ENCODE results near the gene PTPRM.

Gene PTPRM

GRCh38 chr18:8296886-8297616 is 729.9 kb downstream of the PTPRM start:
- in situ Hi-C loops (cut with MboI; ENCODE audit: low sequenced_read_pairs): no loop called here

- in situ Hi-C loops (cut with MboI; ENCODE audit: low sequenced_read_pairs): no loop called here
These were observed 731.1 kb downstream of the PTPRM start for GRCh38 chr18:8298186-8298585.

GRCh38 chr18:8299054-8299980 is 732.2 kb downstream of the PTPRM start:
- in situ Hi-C loops (cut with MboI; ENCODE audit: low sequenced_read_pairs): no loop called here

- in situ Hi-C loops (cut with MboI; ENCODE audit: low sequenced_read_pairs): no loop called here
These were observed 733.8 kb downstream of the PTPRM start for GRCh38 chr18:8300751-8301410.

- in situ Hi-C loops (cut with MboI; ENCODE audit: low sequenced_read_pairs): no loop called here
These were observed 734.5 kb downstream of the PTPRM start for GRCh38 chr18:8301427-8302172.

GRCh38 chr18:8303151-8303755 is 736.1 kb downstream of the PTPRM start:
- in situ Hi-C loops (cut with MboI; ENCODE audit: low sequenced_read_pairs): no loop called here

- in situ Hi-C loops (cut with MboI; ENCODE audit: low sequenced_read_pairs): no loop called here
These were observed 740.8 kb downstream of the PTPRM start for GRCh38 chr18:8307960-8308359.

- in situ Hi-C loops (cut with MboI; ENCODE audit: low sequenced_read_pairs): no loop called here
These were observed 745.9 kb downstream of the PTPRM start for GRCh38 chr18:8313043-8313442.

- in situ Hi-C loops (cut with MboI; ENCODE audit: low sequenced_read_pairs): no loop called here
These were observed 747.0 kb downstream of the PTPRM start for GRCh38 chr18:8314124-8314523.

- in situ Hi-C loops (cut with MboI; ENCODE audit: low sequenced_read_pairs): no loop called here
These were observed 752.8 kb downstream of the PTPRM start for GRCh38 chr18:8319798-8320489.

- in situ Hi-C loops (cut with MboI; ENCODE audit: low sequenced_read_pairs): no loop called here
These were observed 755.4 kb downstream of the PTPRM start for GRCh38 chr18:8322486-8322885.

- in situ Hi-C loops (cut with MboI; ENCODE audit: low sequenced_read_pairs): loop anchor here (25.0 kb wide), 1 partner anchor 113 kb away; no protein-coding TSS in a partner anchor
These were observed 757.4 kb downstream of the PTPRM start for GRCh38 chr18:8324343-8325065.

- in situ Hi-C loops (cut with MboI; ENCODE audit: low sequenced_read_pairs): loop anchor here (25.0 kb wide), 1 partner anchor 110 kb away; no protein-coding TSS in a partner anchor
These were observed 759.8 kb downstream of the PTPRM start for GRCh38 chr18:8326763-8327394.

- in situ Hi-C loops (cut with MboI; ENCODE audit: low sequenced_read_pairs): loop anchor here (25.0 kb wide), 1 partner anchor 109 kb away; no protein-coding TSS in a partner anchor
These were observed 761.0 kb downstream of the PTPRM start for GRCh38 chr18:8328126-8328525.

- in situ Hi-C loops (cut with MboI; ENCODE audit: low sequenced_read_pairs): loop anchor here (25.0 kb wide), 1 partner anchor 108 kb away; no protein-coding TSS in a partner anchor
These were observed 762.2 kb downstream of the PTPRM start for GRCh38 chr18:8329186-8329771.

GRCh38 chr18:8330575-8330974 is 763.5 kb downstream of the PTPRM start:
- in situ Hi-C loops (cut with MboI; ENCODE audit: low sequenced_read_pairs): loop anchor here (25.0 kb wide), 1 partner anchor 107 kb away; no protein-coding TSS in a partner anchor

- in situ Hi-C loops (cut with MboI; ENCODE audit: low sequenced_read_pairs): loop anchor here (25.0 kb wide), 1 partner anchor 105 kb away; no protein-coding TSS in a partner anchor
These were observed 765.2 kb downstream of the PTPRM start for GRCh38 chr18:8332286-8332685.

GRCh38 chr18:8333961-8334360 is 766.8 kb downstream of the PTPRM start:
- in situ Hi-C loops (cut with MboI; ENCODE audit: low sequenced_read_pairs): loop anchor here (25.0 kb wide), 1 partner anchor 103 kb away; no protein-coding TSS in a partner anchor

Data from HL-60/S4 (cell line).